Ishikawa (cell line): ENCODE results near the gene MXRA8.

Source experiments
- CEBPB ChIP-seq: IDR thresholded peaks from 2 replicates; pipeline ENCODE4 v1.6.1; 2012
- CREB1 ChIP-seq: IDR thresholded peaks from 2 replicates; pipeline ENCODE4 v1.6.1; 2012; ENCODE audit warnings: low read depth
- EGR1 ChIP-seq: IDR thresholded peaks from 2 replicates; pipeline ENCODE4 v1.6.1; 2012
- EP300 ChIP-seq: IDR thresholded peaks from 2 replicates; pipeline ENCODE4 v1.6.1; 2012; ENCODE audit warnings: borderline replicate concordance
- FOXM1 ChIP-seq: IDR thresholded peaks from 2 replicates; pipeline ENCODE4 v1.6.1; 2012; ENCODE audit warnings: low read depth, borderline replicate concordance
- NFIC ChIP-seq: IDR thresholded peaks from 2 replicates; pipeline ENCODE4 v1.6.1; 2012
- RAD21 ChIP-seq: IDR thresholded peaks from 2 replicates; pipeline ENCODE4 v1.6.1; 2012; ENCODE audit warnings: low read depth
- TAF1 ChIP-seq: IDR thresholded peaks from 2 replicates; pipeline ENCODE4 v1.6.1; 2012; ENCODE audit warnings: low read depth, mild to moderate bottlenecking
- TCF12 ChIP-seq: IDR thresholded peaks from 2 replicates; pipeline ENCODE4 v1.6.1; 2012; ENCODE audit warnings: low read depth
- TEAD4 ChIP-seq: IDR thresholded peaks from 2 replicates; pipeline ENCODE4 v1.6.1; 2012
- YY1 ChIP-seq: IDR thresholded peaks from 2 replicates; pipeline ENCODE4 v1.6.1; 2012; ENCODE audit warnings: low read depth
- ZBTB7A ChIP-seq: IDR thresholded peaks from 2 replicates; pipeline ENCODE4 v1.6.1; 2012; ENCODE audit warnings: low read depth
- TF ChIP-seq, protein P1 (sequence below): IDR thresholded peaks from 2 replicates; pipeline ENCODE4 v1.6.1; 2012; ENCODE audit warnings: low read depth, mild to moderate bottlenecking
- TF ChIP-seq, protein P2 (sequence below): IDR thresholded peaks from 2 replicates; pipeline ENCODE4 v1.6.1; 2012
- TF ChIP-seq, protein P3 (sequence below): IDR thresholded peaks from 2 replicates; pipeline ENCODE4 v1.6.1; 2012

Gene MXRA8, protein sequence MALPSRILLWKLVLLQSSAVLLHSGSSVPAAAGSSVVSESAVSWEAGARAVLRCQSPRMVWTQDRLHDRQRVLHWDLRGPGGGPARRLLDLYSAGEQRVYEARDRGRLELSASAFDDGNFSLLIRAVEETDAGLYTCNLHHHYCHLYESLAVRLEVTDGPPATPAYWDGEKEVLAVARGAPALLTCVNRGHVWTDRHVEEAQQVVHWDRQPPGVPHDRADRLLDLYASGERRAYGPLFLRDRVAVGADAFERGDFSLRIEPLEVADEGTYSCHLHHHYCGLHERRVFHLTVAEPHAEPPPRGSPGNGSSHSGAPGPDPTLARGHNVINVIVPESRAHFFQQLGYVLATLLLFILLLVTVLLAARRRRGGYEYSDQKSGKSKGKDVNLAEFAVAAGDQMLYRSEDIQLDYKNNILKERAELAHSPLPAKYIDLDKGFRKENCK

DNA sequence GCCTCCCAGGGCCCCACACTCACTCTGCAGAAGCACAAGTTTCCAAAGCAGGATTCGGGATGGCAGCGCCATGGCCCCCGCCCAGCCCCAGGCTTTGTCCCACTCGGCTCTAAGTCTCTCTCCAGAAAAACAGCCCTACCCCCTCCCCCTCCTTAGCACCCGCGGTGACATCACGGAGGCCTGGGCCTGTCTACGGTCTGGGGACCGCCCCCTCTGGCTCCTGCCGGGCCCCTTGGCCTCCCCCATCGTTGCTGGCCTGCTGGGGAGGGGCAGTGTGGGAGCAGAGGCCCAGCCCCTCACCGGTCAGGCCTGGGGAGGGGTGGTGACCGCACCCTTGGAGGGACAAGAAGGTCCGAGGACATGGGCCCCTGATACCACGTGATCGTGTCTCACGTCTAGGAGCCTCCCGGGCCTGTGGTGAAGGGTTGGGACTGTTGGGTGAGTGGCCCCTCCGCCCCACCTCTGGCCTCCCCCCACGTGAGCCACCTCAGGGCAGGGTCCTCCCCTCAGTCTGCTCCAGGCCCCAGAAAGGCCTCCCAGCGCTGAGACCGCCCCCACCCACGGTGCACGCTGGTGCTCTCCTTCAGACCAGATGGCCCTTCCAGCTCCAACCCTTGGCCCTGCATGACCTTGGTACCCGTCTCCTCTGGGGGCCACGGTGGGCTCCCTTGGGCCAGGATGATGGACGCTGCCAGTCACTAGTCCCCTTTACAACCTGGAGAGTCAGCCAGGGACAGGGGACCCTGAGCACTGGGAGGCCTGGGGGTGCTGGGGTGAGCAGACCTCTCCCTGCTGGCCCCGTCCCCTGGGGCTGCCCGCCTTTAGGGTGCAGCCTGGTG, at the start of gene MXRA8:
Gene MXRA8, minus strand, starts transcription at position 123 of the 839 bp plus-strand sequence. Its CDS starts 51 bp downstream, at position 72.
- no peak for TF ChIP-seq TEAD4
- no peak for TF ChIP-seq YY1
- no peak for TF ChIP-seq EGR1
- no peak for TF ChIP-seq FOXM1
- TF ChIP-seq ZBTB7A = no peak
- TF ChIP-seq TAF1 = no peak
- TF ChIP-seq CREB1 = no peak
- no peak for TF ChIP-seq RAD21
- TF ChIP-seq, protein P1, sequence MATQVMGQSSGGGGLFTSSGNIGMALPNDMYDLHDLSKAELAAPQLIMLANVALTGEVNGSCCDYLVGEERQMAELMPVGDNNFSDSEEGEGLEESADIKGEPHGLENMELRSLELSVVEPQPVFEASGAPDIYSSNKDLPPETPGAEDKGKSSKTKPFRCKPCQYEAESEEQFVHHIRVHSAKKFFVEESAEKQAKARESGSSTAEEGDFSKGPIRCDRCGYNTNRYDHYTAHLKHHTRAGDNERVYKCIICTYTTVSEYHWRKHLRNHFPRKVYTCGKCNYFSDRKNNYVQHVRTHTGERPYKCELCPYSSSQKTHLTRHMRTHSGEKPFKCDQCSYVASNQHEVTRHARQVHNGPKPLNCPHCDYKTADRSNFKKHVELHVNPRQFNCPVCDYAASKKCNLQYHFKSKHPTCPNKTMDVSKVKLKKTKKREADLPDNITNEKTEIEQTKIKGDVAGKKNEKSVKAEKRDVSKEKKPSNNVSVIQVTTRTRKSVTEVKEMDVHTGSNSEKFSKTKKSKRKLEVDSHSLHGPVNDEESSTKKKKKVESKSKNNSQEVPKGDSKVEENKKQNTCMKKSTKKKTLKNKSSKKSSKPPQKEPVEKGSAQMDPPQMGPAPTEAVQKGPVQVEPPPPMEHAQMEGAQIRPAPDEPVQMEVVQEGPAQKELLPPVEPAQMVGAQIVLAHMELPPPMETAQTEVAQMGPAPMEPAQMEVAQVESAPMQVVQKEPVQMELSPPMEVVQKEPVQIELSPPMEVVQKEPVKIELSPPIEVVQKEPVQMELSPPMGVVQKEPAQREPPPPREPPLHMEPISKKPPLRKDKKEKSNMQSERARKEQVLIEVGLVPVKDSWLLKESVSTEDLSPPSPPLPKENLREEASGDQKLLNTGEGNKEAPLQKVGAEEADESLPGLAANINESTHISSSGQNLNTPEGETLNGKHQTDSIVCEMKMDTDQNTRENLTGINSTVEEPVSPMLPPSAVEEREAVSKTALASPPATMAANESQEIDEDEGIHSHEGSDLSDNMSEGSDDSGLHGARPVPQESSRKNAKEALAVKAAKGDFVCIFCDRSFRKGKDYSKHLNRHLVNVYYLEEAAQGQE = no peak
- TF ChIP-seq CEBPB = no peak
- no peak for TF ChIP-seq TCF12
- TF ChIP-seq, protein P2, sequence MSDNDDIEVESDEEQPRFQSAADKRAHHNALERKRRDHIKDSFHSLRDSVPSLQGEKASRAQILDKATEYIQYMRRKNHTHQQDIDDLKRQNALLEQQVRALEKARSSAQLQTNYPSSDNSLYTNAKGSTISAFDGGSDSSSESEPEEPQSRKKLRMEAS = no peak
- no peak for TF ChIP-seq EP300
- TF ChIP-seq, protein P3, sequence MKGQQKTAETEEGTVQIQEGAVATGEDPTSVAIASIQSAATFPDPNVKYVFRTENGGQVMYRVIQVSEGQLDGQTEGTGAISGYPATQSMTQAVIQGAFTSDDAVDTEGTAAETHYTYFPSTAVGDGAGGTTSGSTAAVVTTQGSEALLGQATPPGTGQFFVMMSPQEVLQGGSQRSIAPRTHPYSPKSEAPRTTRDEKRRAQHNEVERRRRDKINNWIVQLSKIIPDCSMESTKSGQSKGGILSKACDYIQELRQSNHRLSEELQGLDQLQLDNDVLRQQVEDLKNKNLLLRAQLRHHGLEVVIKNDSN = no peak
- no peak for TF ChIP-seq NFIC

DNA sequence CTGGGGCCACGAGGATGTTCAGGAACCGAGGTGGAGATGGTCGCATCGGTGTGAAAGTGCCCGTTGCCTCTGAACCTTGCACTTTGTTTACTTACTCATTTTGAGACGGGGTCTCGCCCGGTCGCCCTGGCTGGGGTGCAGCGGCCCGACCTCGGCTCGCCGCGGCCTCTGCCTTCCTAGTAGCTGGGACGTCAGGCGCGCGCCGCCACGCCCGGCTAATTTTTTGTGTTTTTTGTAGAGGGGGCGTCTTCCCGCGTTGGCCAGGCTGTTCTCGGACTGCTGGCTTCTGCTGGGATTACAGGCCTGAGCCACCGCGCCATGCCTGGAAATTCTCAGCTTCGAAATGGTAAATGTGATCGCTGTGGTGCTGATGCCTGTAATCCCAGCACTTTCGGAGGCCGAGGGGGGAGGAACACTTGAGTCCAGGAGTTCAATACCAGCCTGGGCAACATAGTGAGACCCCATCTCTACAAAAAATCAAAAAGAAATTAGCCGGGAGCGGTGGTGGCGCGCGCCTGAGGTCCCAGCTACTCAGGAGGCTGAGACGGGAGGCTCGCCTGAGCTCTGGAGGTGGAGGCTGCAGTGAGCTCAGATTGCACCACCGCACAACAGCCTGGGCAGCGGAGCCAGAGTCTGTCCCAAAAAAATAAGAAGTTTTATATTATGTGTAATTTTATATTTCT, 49.4 kb upstream of the MXRA8 start:
- TF ChIP-seq TEAD4 (no peak), NFIC (no peak), FOXM1 (no peak), YY1 (no peak), TCF12 (no peak), RAD21 (no peak), EGR1 (no peak), CREB1 (no peak), CEBPB (no peak), ZBTB7A (no peak), EP300 (no peak), TAF1 (no peak)
- TF ChIP-seq, protein P2 = no peak
- TF ChIP-seq, protein P1 = no peak
- TF ChIP-seq, protein P3 = no peak

DNA sequence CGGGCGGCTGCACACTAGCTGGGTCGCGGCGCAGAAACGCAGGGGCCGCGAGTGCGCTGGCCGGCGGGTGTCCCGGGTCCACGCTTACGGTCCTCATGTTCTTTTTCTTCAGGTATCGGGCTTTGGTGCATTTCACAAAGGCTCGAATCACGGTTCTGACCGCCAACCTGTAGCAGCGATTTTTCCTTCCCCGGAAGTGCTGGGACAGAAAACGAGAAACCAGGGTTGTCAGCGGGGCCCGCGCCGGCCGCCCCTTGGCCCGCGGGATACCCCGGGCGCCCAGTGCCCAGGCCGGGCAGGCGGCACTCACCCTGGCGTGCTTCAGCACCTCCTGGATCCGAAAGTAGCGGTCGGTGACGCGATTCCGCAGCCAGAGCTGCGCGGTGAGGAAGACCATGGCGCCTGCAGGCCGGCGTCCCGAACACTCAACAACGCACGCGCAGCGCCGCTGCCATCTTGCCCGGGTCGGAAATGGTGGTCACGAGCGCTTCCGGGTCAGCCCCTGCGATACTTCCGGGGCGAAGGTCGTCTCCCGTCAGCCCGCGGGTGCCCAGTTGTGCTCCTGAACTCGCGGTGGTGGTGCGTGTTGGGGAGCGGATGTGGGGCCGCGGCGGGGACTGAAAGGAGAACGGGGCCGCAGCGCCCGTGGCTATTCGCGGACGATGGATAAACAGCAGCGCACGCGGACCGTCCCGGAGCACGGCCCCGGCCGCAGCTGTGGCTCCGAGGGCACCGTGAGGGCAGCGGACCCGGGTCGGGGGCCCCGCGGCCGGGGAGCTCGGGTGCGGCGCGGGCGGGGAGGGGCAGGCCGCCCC, 48.7 kb upstream of the MXRA8 start, which contains the start of gene MRPL20:
Gene MRPL20, minus strand, starts transcription at position 473 of the 815 bp plus-strand sequence. Its CDS starts 76 bp downstream, at position 397.
- TF ChIP-seq, protein P1 = peak; percentile 19; the same call in 1 of the 2 replicates
- TF ChIP-seq TEAD4 (peak; percentile 47; the same call in 1 of the 2 replicates), CEBPB (no peak), FOXM1 (no peak), YY1 (peak; percentile 97), NFIC (peak; percentile 47; the same call in 1 of the 2 replicates), TCF12 (peak; percentile 78), EGR1 (peak; percentile 89), EP300 (peak; percentile 64; the same call in 1 of the 2 replicates), RAD21 (no peak), ZBTB7A (no peak; the same call in 1 of the 2 replicates), TAF1 (peak; percentile 99), CREB1 (peak; percentile 48; the same call in 1 of the 2 replicates)
- TF ChIP-seq, protein P2 = peak; percentile 95
- TF ChIP-seq, protein P3 = peak; percentile 71
